Upper lobe of left lung (tissue), 4 donors: Measurements from ENCODE around the gene C1GALT1C1.

Experiments used
- EP300 ChIP-seq, 4 donors: sonication (generic); formaldehyde crosslinking; IDR thresholded peaks; one replicate each; pipeline ENCODE4 v1.5.1; 2017; ENCODE audit warnings: antibody characterized with exemption in 4 of 4, control low read depth in 2 of 4
- POLR2A ChIP-seq, 4 donors: fragments of 450-650 bp; IDR thresholded peaks; one replicate each; pipeline ENCODE4 v1.5.1; 2016 to 2017; ENCODE audit warnings: antibody characterized with exemption in 4 of 4, mild to moderate bottlenecking in 2 of 4
- TF ChIP-seq, protein P1 (sequence below), 6 experiments: fragments of 450-650 bp in 4 of 6; fragments of 200-600 bp in 2 of 6; sonication (generic) in 2 of 6; IDR thresholded peaks; one replicate each; pipeline ENCODE4 v1.5.1; 2016 to 2019; ENCODE audit warnings: antibody characterized with exemption in 6 of 6

DNA sequence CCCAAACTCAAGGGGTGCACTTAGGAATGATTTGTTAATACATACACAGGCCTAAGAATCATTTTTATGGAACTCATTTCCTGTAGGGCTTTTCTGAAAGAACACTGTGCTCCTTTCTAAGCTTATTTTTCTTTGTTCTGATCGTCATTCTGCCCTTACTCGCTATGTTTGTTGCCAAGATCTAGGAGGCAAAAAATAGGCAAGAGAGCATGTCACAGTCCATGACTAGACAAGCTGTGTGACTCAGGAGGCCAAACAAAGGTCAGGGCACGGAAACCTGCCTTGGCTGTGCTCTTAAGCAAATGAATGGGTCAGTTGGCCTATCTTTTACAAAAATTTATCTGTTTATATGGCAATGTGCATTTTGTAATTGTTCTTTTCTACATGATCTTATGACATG lies 42.5 kb upstream of the C1GALT1C1 start:
- TF ChIP-seq, protein P1, sequence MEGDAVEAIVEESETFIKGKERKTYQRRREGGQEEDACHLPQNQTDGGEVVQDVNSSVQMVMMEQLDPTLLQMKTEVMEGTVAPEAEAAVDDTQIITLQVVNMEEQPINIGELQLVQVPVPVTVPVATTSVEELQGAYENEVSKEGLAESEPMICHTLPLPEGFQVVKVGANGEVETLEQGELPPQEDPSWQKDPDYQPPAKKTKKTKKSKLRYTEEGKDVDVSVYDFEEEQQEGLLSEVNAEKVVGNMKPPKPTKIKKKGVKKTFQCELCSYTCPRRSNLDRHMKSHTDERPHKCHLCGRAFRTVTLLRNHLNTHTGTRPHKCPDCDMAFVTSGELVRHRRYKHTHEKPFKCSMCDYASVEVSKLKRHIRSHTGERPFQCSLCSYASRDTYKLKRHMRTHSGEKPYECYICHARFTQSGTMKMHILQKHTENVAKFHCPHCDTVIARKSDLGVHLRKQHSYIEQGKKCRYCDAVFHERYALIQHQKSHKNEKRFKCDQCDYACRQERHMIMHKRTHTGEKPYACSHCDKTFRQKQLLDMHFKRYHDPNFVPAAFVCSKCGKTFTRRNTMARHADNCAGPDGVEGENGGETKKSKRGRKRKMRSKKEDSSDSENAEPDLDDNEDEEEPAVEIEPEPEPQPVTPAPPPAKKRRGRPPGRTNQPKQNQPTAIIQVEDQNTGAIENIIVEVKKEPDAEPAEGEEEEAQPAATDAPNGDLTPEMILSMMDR (IDR thresholded peaks at IDR 0.05): no peak
- TF ChIP-seq POLR2A (IDR thresholded peaks at IDR 0.05) (no peak), EP300 (IDR thresholded peaks at IDR 0.05) (no peak)
